DMS114 treated with DMSO at 0.1 percent for 48 hours (cell line): Measurements from ENCODE around the gene HMSD.

Experiments
- DNase-seq: peaks from one replicate; lab custom pipeline; 2025; ENCODE audit not compliant: unreplicated experiment; lab: John Stamatoyannopoulos, UW

HMSD gene

DNA sequence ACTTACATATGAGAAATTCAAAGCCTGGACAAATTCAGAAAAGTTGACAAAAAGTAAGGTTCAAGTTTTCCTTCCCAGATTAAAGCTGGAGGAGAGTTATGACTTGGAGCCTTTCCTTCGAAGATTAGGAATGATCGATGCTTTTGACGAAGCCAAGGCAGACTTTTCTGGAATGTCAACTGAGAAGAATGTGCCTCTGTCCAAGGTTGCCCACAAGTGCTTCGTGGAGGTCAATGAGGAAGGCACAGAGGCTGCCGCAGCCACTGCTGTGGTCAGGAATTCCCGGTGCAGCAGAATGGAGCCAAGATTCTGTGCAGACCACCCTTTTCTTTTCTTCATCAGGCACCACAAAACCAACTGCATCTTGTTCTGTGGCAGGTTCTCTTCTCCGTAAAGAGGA lies 37.8 kb downstream of the HMSD start:
- DNase-seq: no peak

DNA sequence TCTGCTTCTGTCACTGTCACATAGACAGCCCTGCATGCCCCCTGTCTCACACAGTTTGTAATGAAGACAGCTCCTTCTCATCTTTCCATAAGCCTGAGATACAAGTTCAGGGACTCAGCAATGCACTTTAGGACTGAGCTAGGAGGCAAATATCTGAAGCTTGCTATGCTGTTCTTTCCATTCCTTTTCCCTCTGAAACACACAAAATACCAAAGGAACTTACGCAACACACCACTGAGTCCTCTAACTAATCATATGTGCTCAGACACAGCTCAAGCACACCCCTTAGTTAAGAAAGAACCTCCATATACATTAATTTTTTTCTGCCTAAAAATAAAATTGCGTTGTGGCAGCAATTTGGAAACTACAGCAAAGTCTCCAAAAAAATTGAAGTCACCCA lies 38.6 kb downstream of the HMSD start:
- DNase-seq: no peak

- DNase-seq: no peak
Measured at GRCh38 chr18:63992751-63993150, 43.6 kb downstream of the HMSD start.

- peak; percentile 13 for DNase-seq
Measured at GRCh38 chr18:63994783-63995399, 45.8 kb downstream of the HMSD start.

GRCh38 chr18:63997041-63997440 lies 47.9 kb downstream of the HMSD start:
- DNase-seq: no peak

- no peak for DNase-seq
Measured at GRCh38 chr18:63997606-63998005, 48.5 kb downstream of the HMSD start.

DNA sequence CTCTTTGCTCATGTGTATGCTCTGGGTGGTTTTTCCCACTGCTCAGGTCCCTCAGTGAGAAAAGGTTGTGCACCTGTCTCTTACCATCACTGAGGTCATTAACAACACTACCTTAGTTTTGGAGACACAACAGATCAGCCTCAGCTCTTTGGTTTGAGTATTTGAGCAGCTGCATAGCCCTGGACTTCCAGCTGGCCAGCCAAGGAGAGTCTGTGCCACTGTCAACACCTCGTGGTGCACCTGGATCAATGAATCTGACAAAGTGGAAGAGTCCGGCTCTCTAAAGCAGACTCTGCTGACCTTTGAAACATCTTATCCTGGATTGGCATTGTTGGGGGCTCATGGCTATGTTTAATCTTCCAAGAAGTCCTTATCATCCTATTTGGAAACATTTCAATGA lies 50.8 kb downstream of the HMSD start:
- DNase-seq: no peak

GRCh38 chr18:64002581-64002980 lies 53.5 kb downstream of the HMSD start:
- no peak for DNase-seq

GRCh38 chr18:64009305-64009704 lies 60.2 kb downstream of the HMSD start:
- no peak for DNase-seq
